Mammary epithelial cell (primary cell): ENCODE data around the gene PRKAG1.

Experiments
- CTCF ChIP-seq, 2 donors: IDR thresholded peaks in 1 of 2; conservative IDR thresholded peaks in 1 of 2; 2 replicates each; pipeline ENCODE4 v1.5.1; 2011 to 2012; ENCODE audit warnings: inconsistent platforms in 2 of 2, low read length in 2 of 2, mild to moderate bottlenecking in 2 of 2, control low read depth in 1 of 2, low read depth in 1 of 2; ENCODE audit not compliant: insufficient read depth in 1 of 2; ENCODE audit errors: extremely low read depth in 1 of 2
- EZH2 ChIP-seq: IDR thresholded peaks from 2 replicates; pipeline ENCODE4 v1.6.1; 2012; ENCODE audit warnings: low read length, inconsistent platforms, borderline replicate concordance

DNA sequence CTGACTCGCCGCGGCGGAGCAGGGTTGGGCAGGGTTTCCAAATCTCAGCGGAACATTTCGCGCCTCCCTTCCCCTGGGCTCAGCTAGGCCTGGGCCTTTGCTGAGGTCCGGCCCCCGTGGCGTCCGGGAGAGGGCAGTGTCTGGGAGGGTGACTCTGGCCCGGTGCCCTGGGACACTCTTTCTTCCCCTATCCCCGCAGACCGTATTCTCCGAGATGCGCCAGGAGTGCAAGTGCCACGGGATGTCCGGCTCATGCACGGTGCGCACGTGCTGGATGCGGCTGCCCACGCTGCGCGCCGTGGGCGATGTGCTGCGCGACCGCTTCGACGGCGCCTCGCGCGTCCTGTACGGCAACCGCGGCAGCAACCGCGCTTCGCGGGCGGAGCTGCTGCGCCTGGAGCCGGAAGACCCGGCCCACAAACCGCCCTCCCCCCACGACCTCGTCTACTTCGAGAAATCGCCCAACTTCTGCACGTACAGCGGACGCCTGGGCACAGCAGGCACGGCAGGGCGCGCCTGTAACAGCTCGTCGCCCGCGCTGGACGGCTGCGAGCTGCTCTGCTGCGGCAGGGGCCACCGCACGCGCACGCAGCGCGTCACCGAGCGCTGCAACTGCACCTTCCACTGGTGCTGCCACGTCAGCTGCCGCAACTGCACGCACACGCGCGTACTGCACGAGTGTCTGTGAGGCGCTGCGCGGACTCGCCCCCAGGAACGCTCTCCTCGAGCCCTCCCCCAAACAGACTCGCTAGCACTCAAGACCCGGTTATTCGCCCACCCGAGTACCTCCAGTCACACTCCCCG lies 37.4 kb downstream of the PRKAG1 start:
- TF ChIP-seq CTCF (conservative IDR thresholded peaks at IDR 0.05 in 1 of 2, IDR thresholded peaks at IDR 0.05 in 1 of 2; ENCODE audit: extremely low read depth in 1 of 2, insufficient read depth in 1 of 2, low read depth in 1 of 2, low read length in 2 of 2) (peak in 1 of 2 donors; percentile 18), EZH2 (no peak)
